GM10248 (cell line): ENCODE results near the gene MPST.

Source experiments
- CTCF ChIA-PET: fragments of 300-600 bp; sonication (Branson Sonifier 250); formaldehyde crosslinking; extraction: SDS; loops from one replicate; lab custom pipeline; 2021; ENCODE audit warnings: antibody characterized with exemption; lab: Yijun Ruan, JAX
- POLR2A ChIA-PET: fragments of 350-650 bp; sonication (Branson Sonifier 250); formaldehyde crosslinking; extraction: SDS; loops from one replicate; lab custom pipeline; 2020; ENCODE audit warnings: antibody characterized with exemption; lab: Yijun Ruan, JAX
- DNase-seq: peaks from one replicate; pipeline ENCODE4 v3.0.0; 2012; ENCODE audit errors: extremely low spot score
- TF ChIP-seq, protein P1 (sequence below): IDR thresholded peaks from 2 replicates; pipeline ENCODE4 v1.5.1; 2012; ENCODE audit warnings: mild to moderate bottlenecking, low read depth; ENCODE audit errors: extremely low read depth, missing control alignments, control extremely low read depth

Gene MPST

GRCh38 chr22:37063431-37064420, 44.2 kb downstream of the MPST start:
- no peak for DNase-seq
- POLR2A ChIA-PET = no interaction called here
- CTCF ChIA-PET = interaction anchor here (1.1 kb wide), 1 partner anchor 42 kb away, joined by 3 read pairs; no protein-coding TSS in a partner anchor
- TF ChIP-seq, protein P1, sequence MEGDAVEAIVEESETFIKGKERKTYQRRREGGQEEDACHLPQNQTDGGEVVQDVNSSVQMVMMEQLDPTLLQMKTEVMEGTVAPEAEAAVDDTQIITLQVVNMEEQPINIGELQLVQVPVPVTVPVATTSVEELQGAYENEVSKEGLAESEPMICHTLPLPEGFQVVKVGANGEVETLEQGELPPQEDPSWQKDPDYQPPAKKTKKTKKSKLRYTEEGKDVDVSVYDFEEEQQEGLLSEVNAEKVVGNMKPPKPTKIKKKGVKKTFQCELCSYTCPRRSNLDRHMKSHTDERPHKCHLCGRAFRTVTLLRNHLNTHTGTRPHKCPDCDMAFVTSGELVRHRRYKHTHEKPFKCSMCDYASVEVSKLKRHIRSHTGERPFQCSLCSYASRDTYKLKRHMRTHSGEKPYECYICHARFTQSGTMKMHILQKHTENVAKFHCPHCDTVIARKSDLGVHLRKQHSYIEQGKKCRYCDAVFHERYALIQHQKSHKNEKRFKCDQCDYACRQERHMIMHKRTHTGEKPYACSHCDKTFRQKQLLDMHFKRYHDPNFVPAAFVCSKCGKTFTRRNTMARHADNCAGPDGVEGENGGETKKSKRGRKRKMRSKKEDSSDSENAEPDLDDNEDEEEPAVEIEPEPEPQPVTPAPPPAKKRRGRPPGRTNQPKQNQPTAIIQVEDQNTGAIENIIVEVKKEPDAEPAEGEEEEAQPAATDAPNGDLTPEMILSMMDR = no peak

- TF ChIP-seq, protein P1 = no peak
- POLR2A ChIA-PET = no interaction called here
- DNase-seq = no peak
- CTCF ChIA-PET = interaction anchor here (1.0 kb wide), 1 partner anchor 43 kb away, joined by 4 read pairs; no protein-coding TSS in a partner anchor
Measured at GRCh38 chr22:37064553-37064952, 45.0 kb downstream of the MPST start.

DNA sequence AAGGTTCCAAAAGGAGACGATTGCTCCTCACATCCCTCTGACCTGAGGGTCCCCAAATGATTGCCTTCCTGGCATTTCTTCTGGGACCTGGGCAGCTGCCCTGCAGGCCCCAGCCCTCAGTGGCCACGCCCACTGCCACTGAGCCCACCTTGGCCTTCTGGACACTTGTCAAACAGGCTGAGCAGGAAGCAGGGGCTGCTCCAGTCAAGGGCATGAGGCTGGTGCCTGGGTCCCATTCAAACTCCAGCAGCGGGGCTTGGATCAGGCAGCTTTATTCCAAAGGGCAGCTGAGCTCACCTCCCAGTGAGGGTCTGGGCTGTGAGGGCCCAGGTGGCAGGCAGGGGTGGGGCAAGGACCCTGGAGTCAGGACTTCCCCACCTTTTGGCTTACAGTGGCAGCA, 45.6 kb downstream of the MPST start:
- CTCF ChIA-PET = interaction anchor here (1.0 to 1.6 kb wide), 3 partner anchors 10 to 134 kb away, joined by 3 to 4 read pairs (median 4); no protein-coding TSS in a partner anchor

GRCh38 chr22:37065961-37066360, 46.4 kb downstream of the MPST start:
- no peak for DNase-seq
- CTCF ChIA-PET = interaction anchor here (1.4 to 1.6 kb wide), 2 partner anchors 11 to 134 kb away, joined by 3 to 4 read pairs; no protein-coding TSS in a partner anchor
- POLR2A ChIA-PET = no interaction called here
- TF ChIP-seq, protein P1 = no peak

More for the DNA sequence above, 45.6 kb downstream of the MPST start:
- TF ChIP-seq, protein P1 = no peak
- POLR2A ChIA-PET = no interaction called here
- DNase-seq = no peak

GRCh38 chr22:37067428-37067827, 47.9 kb downstream of the MPST start:
- ChIA-PET CTCF (no interaction called here), POLR2A (no interaction called here)
- no peak for DNase-seq
- TF ChIP-seq, protein P1 = no peak

DNA sequence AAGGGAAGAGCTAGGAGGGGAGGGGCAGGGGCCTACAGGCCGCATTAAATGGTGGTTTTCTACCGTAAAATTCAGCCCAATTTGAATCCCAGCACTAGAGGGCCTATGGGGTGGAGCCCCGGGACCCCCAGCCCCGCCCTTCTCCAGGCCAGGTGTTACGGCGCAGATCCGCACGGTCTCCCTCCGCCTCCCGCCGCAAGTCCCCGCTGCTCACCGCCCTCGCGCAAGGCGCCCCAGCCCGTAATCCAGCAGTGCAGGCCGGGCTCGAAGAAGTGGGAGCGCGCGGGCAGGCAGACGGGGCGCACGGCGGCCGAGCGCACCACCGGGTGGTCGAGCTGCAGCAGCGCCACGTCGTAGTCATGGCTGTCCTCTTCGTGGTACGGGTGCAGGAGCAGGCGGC, 49.3 kb downstream of the MPST start:
- CTCF ChIA-PET = interaction anchor here (1.0 to 2.4 kb wide), 2 partner anchors 11 to 25 kb away, joined by 3 to 9 read pairs; no protein-coding TSS in a partner anchor

More for the DNA sequence above, 49.3 kb downstream of the MPST start:
- no peak for DNase-seq
- TF ChIP-seq, protein P1 = no peak
- POLR2A ChIA-PET = no interaction called here
